ENCODE data around the gene SRPK2. TPM values are rescaled to one million over a fixed set of nuclear protein-coding genes. Genes with fewer than 3 reads are reported as not detected.

The SRPK2 gene
- total and polyA plus RNA-seq, 2 of the 13 experiments (the other 11 are each of a cell fraction or from before 2014, with no cell fraction given): 10.1 to 22.3 TPM

DNA sequence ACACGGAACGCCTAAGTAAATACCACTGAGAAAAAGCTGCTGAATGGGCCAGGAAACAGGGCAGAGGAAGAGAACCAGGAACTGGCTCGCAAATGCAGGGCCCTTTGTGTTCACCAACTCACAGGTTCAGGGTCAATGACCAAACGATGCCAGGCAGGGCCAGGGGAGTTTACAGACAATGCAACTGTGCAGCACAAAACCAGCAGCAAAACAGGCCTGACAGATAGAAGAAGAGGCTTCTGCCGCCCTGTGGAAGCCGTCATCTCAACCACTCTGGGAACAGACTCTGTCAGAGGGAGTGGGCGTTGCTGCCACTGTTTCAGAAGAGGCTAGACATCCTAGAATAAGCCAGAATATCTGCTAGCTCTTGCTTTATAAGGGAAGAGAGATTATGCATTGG, 256.8 kb downstream of the SRPK2 start (continued):
- TF ChIP-seq ZNF850 (CRISPR knock-in tag; conservative IDR thresholded peaks at IDR 0.05) (no peak), XBP1 (CRISPR knock-in tag; IDR thresholded peaks at IDR 0.05) (no peak), ZNF558 (CRISPR knock-in tag; IDR thresholded peaks at IDR 0.05; ENCODE audit: borderline replicate concordance) (no peak), POLR2G (IDR thresholded peaks at IDR 0.05; ENCODE audit: low read depth, low read length) (no peak), EED (CRISPR knock-in tag; IDR thresholded peaks at IDR 0.05) (no peak), ARNT (IDR thresholded peaks at IDR 0.05) (no peak), ZNF496 (CRISPR knock-in tag; IDR thresholded peaks at IDR 0.05; ENCODE audit: insufficient replicate concordance) (no peak), ZNF773 (CRISPR knock-in tag; IDR thresholded peaks at IDR 0.05; ENCODE audit: borderline replicate concordance) (no peak)
- TF ChIP-seq, protein P1, sequence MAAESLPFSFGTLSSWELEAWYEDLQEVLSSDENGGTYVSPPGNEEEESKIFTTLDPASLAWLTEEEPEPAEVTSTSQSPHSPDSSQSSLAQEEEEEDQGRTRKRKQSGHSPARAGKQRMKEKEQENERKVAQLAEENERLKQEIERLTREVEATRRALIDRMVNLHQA (CRISPR knock-in tag; IDR thresholded peaks at IDR 0.05): no peak

DNA sequence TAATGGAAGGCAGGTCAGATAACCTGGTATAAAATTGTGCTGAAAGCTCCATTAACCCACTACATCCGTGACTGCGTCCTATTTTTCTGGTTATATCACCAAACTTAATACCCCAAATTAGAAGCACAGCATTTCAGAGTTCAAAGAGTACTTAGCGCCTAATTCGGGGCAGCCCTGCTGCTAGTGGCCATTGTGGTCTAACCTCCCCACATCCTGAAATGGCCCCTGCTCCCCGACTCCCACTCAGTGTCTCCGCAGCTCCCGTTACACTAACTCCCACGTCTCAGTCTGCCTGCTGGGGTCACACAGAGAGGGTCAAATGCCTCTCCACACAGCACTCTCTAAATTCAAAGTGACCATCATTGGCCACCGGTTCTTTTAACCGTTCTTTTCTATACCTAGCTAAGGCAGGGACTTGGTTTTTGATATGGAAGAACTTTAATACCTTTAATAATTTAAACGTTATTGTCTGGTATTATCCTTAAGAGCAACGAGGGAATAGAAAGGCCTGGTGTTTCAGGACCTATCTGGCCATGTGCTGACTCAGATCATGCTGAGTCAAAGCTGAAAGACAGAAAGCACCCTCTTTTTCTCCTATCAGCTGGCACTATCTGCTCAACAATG, 257.6 kb downstream of the SRPK2 start:
- ATAC-seq: no peak
- intact Hi-C loops (cut with micrococcal nuclease; ENCODE audit: unreplicated experiment): no loop called here

More for the DNA sequence above, 257.6 kb downstream of the SRPK2 start:
- Histone ChIP-seq H3K27me3 (ENCODE audit: control insufficient read depth in 1 of 2, insufficient read depth in 2 of 2, low read length in 2 of 2) (no peaks in the 10 kb centered on the region), H3K4me3 (replicated peaks in 1 of 3; ENCODE audit: insufficient read depth in 1 of 3, low read depth in 2 of 3, low read length in 3 of 3) (no peak overlapping the region), H3K9me3 (ENCODE audit: low read length) (no peaks in the 10 kb centered on the region), H4K20me1 (ENCODE audit: insufficient read depth, low read length) (no peaks in the 10 kb centered on the region), H3K79me2 (ENCODE audit: insufficient read depth, low read length) (no peaks in the 10 kb centered on the region), H3K4me1 (ENCODE audit: insufficient read depth, low read length) (no peaks in the 10 kb centered on the region), H3K4me2 (ENCODE audit: low read depth, low read length) (no peak overlapping the region), H2AFZ (ENCODE audit: low read length) (no peak overlapping the region), H3K27ac (ENCODE audit: extremely low read length, insufficient read depth, low read length) (no peak overlapping the region), H3K9ac (ENCODE audit: insufficient read depth, low read depth, low read length) (no peak overlapping the region), H3K36me3 (replicated peaks in 1 of 2; ENCODE audit: control insufficient read depth in 1 of 2, insufficient read depth in 2 of 2, low read length in 2 of 2) (peaks cover 3 to 32% of the 10 kb centered on the region in 2 experiments; a peak in 3 of 5 replicates)
- DNase-seq (ENCODE audit: low spot score): no peak
- POLR2A ChIA-PET: no interaction called here
- CTCF ChIA-PET (ENCODE audit: low intra/inter-chr PET ratio, low total read pairs): no interaction called here
- 94% methylated on average over 12 of the region's 12 CpGs for WGBS (ENCODE audit: low lambda C conversion rate)
- in situ Hi-C loops (cut with HindIII; ENCODE audit: extremely low pct_ligation_motif_present, low pct_unique_long_range_greater_than_20kb): no loop called here
- FAIRE-seq: no peak
- TF ChIP-seq, protein P2, sequence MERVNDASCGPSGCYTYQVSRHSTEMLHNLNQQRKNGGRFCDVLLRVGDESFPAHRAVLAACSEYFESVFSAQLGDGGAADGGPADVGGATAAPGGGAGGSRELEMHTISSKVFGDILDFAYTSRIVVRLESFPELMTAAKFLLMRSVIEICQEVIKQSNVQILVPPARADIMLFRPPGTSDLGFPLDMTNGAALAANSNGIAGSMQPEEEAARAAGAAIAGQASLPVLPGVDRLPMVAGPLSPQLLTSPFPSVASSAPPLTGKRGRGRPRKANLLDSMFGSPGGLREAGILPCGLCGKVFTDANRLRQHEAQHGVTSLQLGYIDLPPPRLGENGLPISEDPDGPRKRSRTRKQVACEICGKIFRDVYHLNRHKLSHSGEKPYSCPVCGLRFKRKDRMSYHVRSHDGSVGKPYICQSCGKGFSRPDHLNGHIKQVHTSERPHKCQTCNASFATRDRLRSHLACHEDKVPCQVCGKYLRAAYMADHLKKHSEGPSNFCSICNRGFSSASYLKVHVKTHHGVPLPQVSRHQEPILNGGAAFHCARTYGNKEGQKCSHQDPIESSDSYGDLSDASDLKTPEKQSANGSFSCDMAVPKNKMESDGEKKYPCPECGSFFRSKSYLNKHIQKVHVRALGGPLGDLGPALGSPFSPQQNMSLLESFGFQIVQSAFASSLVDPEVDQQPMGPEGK (CRISPR knock-in tag; IDR thresholded peaks at IDR 0.05): no peak
- BruUV-seq (replicated peaks): no TSS peak

Data from HepG2 (cell line).